ENCODE measurements around the gene ATP1A2. TPM values are rescaled to one million over a fixed set of nuclear protein-coding genes. Genes with fewer than 3 reads are reported as not detected.

The ATP1A2 gene
- total and polyA plus RNA-seq, 2 of the 8 experiments (the other 6 are each of a cell fraction or from before 2014, with no cell fraction given) = 39.7 to 40.8 TPM

- no peak for TF ChIP-seq BACH1 (IDR thresholded peaks at IDR 0.05; ENCODE audit: low read length)
- TF ChIP-seq SUZ12 (IDR thresholded peaks at IDR 0.05; ENCODE audit: low read length) = no peak
- TF ChIP-seq EGR1 (IDR thresholded peaks at IDR 0.05; ENCODE audit: borderline replicate concordance, low read depth, low read length) = no peak
- no peak for TF ChIP-seq SP2 (IDR thresholded peaks at IDR 0.05; ENCODE audit: low read length)
- no peak for TF ChIP-seq RNF2 (IDR thresholded peaks at IDR 0.05; ENCODE audit: borderline replicate concordance, low read depth, low read length, missing control alignments, poor library complexity, severe bottlenecking)
- TF ChIP-seq POU5F1 (IDR thresholded peaks at IDR 0.05; ENCODE audit: low read depth, low read length) = no peak
Observed at GRCh38 chr1:160121388-160121787, 5.8 kb downstream of the ATP1A2 start (continued).
